Measurements from ENCODE around the gene AHDC1. TPM values are rescaled to one million over a fixed set of nuclear protein-coding genes. Genes with fewer than 3 reads are reported as not detected.

The AHDC1 gene
- total RNA-seq, 1 experiment from 2014 or later = 20.8 TPM

DNA sequence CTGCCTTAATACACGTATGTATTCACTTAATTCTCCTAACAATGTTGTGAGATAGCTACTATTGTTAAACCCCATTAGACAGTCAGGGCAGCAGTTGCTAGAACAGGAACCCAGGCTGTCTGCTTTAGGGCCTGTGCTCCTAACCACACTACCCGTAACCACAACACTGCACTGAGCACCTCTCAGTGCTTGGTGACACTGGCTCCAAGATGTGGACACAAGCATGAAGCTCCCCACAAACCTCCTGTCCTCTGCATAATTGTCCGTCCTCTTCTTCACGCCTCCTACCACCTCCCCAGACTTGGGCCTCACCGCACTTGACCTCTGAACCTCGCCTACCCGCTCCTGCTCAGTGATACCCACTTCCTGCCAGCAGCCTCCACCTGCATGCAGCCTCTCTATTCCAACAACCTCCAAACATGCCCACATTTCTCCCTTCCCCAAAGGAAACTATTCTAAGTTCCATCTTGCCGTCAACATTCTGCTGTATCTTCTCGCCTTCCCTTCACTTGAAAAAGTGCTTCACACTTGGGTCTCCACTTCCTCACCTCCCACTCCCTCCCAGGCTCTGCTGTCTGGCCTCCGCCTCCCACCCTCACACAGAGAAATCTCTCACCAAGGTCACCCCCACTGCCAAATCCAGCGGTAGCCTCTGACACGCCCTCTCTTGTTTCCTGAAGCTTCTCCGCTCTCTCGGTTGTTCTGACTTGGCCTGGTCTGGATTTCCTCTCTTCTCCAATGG, 14.6 kb upstream of the AHDC1 start:
- no peak for TF ChIP-seq CTCF (IDR thresholded peaks at IDR 0.05; ENCODE audit: unreplicated experiment)
- no peak overlapping the region for H3K4me3 Mint-ChIP-seq (ENCODE audit: low read depth, unreplicated experiment)
- no peaks in the 10 kb centered on the region for H3K4me1 Mint-ChIP-seq (ENCODE audit: low read depth, unreplicated experiment)
- H3K36me3 Mint-ChIP-seq (ENCODE audit: insufficient read depth, unreplicated experiment) = no peaks in the 10 kb centered on the region
- no peaks in the 10 kb centered on the region for H3K9me3 Mint-ChIP-seq (ENCODE audit: low read depth, unreplicated experiment)
- BruUV-seq (replicated peaks) = no TSS peak
- H3K27me3 Mint-ChIP-seq (ENCODE audit: unreplicated experiment) = peaks cover 45% of the 10 kb centered on the region
- intact Hi-C loops (cut with micrococcal nuclease; ENCODE audit: unreplicated experiment) = no loop called here
- H3K27ac Mint-ChIP-seq (ENCODE audit: unreplicated experiment) = no peak overlapping the region
- no peak for DNase-seq
- CTCF ChIA-PET = no interaction called here

- no peak overlapping the region for H3K27ac Mint-ChIP-seq (ENCODE audit: unreplicated experiment)
- no peaks in the 10 kb centered on the region for H3K4me1 Mint-ChIP-seq (ENCODE audit: low read depth, unreplicated experiment)
- DNase-seq = no peak
- no peaks in the 10 kb centered on the region for H3K9me3 Mint-ChIP-seq (ENCODE audit: low read depth, unreplicated experiment)
- TF ChIP-seq CTCF (IDR thresholded peaks at IDR 0.05; ENCODE audit: unreplicated experiment) = no peak
- no TSS peak for BruUV-seq (replicated peaks)
- no peak overlapping the region for H3K4me3 Mint-ChIP-seq (ENCODE audit: low read depth, unreplicated experiment)
- H3K27me3 Mint-ChIP-seq (ENCODE audit: unreplicated experiment) = peaks cover 45% of the 10 kb centered on the region
- CTCF ChIA-PET = no interaction called here
- intact Hi-C loops (cut with micrococcal nuclease; ENCODE audit: unreplicated experiment) = no loop called here
- H3K36me3 Mint-ChIP-seq (ENCODE audit: insufficient read depth, unreplicated experiment) = no peaks in the 10 kb centered on the region
Observed at GRCh38 chr1:27617420-27617819, 13.5 kb upstream of the AHDC1 start.

DNA sequence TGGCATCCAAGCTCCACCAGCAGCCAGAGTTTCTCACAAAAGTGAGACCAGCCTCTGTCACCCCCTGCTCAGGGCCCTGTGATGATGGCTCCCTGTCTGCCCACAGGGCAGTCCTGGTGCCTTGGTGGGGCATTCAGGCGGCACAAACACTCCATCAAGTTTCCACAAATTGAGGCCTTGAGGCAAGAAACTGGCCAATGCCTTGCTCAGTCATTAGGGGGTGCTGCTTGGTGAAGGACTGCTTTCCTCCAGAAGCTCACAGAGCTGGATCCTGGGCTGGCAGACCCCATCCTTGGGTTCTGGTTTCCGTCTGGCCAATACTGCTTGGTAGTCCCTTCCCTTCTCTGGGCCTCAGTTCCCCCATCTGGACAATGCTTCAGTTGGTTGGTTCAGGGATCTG, 12.5 kb upstream of the AHDC1 start:
- no peak for DNase-seq
- CTCF ChIA-PET = interaction anchor here (1.0 kb wide), 1 partner anchor 47 kb away, joined by 3 read pairs; no protein-coding TSS in a partner anchor
- Mint-ChIP-seq H3K27ac (ENCODE audit: unreplicated experiment) (no peak overlapping the region), H3K36me3 (ENCODE audit: insufficient read depth, unreplicated experiment) (no peaks in the 10 kb centered on the region), H3K27me3 (ENCODE audit: unreplicated experiment) (peaks cover 45% of the 10 kb centered on the region), H3K4me3 (ENCODE audit: low read depth, unreplicated experiment) (no peak overlapping the region), H3K4me1 (ENCODE audit: low read depth, unreplicated experiment) (no peaks in the 10 kb centered on the region), H3K9me3 (ENCODE audit: low read depth, unreplicated experiment) (no peaks in the 10 kb centered on the region)
- BruUV-seq (replicated peaks) = no TSS peak
- intact Hi-C loops (cut with micrococcal nuclease; ENCODE audit: unreplicated experiment) = no loop called here
- TF ChIP-seq CTCF (IDR thresholded peaks at IDR 0.05; ENCODE audit: unreplicated experiment) = no peak

DNA sequence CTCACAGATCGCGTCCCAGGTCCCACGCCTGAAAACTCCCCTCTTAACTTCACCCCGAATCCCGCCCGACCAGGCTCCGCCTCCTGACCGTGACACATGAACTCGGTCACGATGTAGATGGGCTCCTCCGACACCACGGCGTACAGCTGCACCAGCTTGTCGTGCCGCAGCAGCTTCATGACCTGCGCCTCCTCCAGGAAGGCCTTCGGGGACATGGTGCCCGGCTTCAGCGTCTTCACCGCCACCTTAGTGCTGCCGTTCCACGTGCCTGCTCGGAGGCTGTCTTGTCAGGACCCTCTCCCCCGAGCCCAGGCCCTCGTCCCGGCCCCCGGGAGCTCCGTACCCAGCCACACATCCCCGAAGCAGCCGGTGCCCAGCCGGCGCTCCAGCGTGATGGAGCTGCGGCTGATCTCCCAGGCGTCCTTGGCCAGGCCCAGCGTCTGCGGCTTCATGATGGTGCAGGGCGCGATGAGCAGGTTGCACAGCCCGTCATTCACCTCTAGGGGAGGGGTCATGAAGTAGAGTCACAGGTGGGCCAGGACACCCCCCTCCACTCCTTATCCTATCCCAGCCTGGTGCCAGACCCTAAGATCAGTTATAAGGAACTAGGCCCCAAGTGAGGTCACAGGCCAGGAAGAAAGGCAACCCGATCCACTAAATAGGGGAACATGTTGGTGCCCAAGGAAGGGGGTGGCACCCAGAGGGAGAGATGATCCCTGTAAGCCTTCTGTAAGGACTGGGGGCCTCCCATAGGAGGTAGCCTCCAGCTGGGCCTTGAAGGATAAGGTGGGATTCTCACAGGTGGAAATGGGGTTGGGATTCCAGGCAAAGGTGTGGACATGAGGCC, 11.6 kb upstream of the AHDC1 start:
- no peaks in the 10 kb centered on the region for H3K9me3 Mint-ChIP-seq (ENCODE audit: low read depth, unreplicated experiment)
- BruUV-seq (replicated peaks) = no TSS peak
- no peak overlapping the region for H3K27ac Mint-ChIP-seq (ENCODE audit: unreplicated experiment)
- DNase-seq = no peak
- no peak for TF ChIP-seq CTCF (IDR thresholded peaks at IDR 0.05; ENCODE audit: unreplicated experiment)
- intact Hi-C loops (cut with micrococcal nuclease; ENCODE audit: unreplicated experiment) = no loop called here
- H3K4me1 Mint-ChIP-seq (ENCODE audit: low read depth, unreplicated experiment) = no peaks in the 10 kb centered on the region
- H3K27me3 Mint-ChIP-seq (ENCODE audit: unreplicated experiment) = peaks cover 45% of the 10 kb centered on the region
- CTCF ChIA-PET = interaction anchor here (0.5 kb wide), 1 partner anchor 49 kb away, joined by 3 read pairs; no protein-coding TSS in a partner anchor
- no peak overlapping the region for H3K4me3 Mint-ChIP-seq (ENCODE audit: low read depth, unreplicated experiment)
- no peaks in the 10 kb centered on the region for H3K36me3 Mint-ChIP-seq (ENCODE audit: insufficient read depth, unreplicated experiment)
